Brain microvascular endothelial cell (primary cell): Measurements from ENCODE around the gene PLA1A.

Source experiments
- DNase-seq: peaks from one replicate; pipeline ENCODE4 v3.0.0-alpha.2; 2020
- H3K27ac ChIP-seq: fragments of 250-450 bp; sonication (Bioruptor Pico); 2 replicates; pipeline ENCODE4 v1.5.1; 2020; ENCODE audit warnings: mild to moderate bottlenecking, moderate library complexity
- H3K27me3 ChIP-seq: fragments of 250-450 bp; sonication (Bioruptor Pico); replicated peaks from 2 replicates; pipeline ENCODE4 v1.5.1; 2020; ENCODE audit warnings: mild to moderate bottlenecking
- H3K36me3 ChIP-seq: fragments of 250-450 bp; sonication (Bioruptor Pico); replicated peaks from 2 replicates; pipeline ENCODE4 v1.5.1; 2020; ENCODE audit warnings: mild to moderate bottlenecking
- H3K4me3 ChIP-seq: 2 replicates; pipeline ENCODE4 v1.5.1; 2011; ENCODE audit warnings: low read depth, mild to moderate bottlenecking, control low read depth, low read length, moderate library complexity
- in situ Hi-C: cut with HindIII; loops from 2 replicates; pipeline ENCODE4 v1.10.0; 2017; ENCODE audit warnings: low sequenced_read_pairs, low pct_ligation_motif_present
- TF ChIP-seq, protein P1 (sequence below): IDR thresholded peaks from 2 replicates; pipeline ENCODE4 v1.5.1; 2011; ENCODE audit warnings: low read depth, mild to moderate bottlenecking, moderate library complexity, low read length, control low read depth, inconsistent platforms; ENCODE audit errors: missing control alignments

PLA1A gene

GRCh38 chr3:119647843-119648575, 50.3 kb downstream of the PLA1A start:
- Histone ChIP-seq H3K27me3 (no peaks in the 10 kb centered on the region), H3K4me3 (no peak overlapping the region), H3K27ac (no peak overlapping the region), H3K36me3 (no peaks in the 10 kb centered on the region)
- DNase-seq, result no peak
- in situ Hi-C loops, result no loop called here
- TF ChIP-seq, protein P1, sequence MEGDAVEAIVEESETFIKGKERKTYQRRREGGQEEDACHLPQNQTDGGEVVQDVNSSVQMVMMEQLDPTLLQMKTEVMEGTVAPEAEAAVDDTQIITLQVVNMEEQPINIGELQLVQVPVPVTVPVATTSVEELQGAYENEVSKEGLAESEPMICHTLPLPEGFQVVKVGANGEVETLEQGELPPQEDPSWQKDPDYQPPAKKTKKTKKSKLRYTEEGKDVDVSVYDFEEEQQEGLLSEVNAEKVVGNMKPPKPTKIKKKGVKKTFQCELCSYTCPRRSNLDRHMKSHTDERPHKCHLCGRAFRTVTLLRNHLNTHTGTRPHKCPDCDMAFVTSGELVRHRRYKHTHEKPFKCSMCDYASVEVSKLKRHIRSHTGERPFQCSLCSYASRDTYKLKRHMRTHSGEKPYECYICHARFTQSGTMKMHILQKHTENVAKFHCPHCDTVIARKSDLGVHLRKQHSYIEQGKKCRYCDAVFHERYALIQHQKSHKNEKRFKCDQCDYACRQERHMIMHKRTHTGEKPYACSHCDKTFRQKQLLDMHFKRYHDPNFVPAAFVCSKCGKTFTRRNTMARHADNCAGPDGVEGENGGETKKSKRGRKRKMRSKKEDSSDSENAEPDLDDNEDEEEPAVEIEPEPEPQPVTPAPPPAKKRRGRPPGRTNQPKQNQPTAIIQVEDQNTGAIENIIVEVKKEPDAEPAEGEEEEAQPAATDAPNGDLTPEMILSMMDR, result no peak

- in situ Hi-C loops, result no loop called here
- Histone ChIP-seq H3K4me3 (no peak overlapping the region), H3K27me3 (no peaks in the 10 kb centered on the region), H3K27ac (no peak overlapping the region), H3K36me3 (no peaks in the 10 kb centered on the region)
- TF ChIP-seq, protein P1, result no peak
- DNase-seq, result no peak
These were observed 52.1 kb downstream of the PLA1A start for GRCh38 chr3:119649761-119650160.

DNA sequence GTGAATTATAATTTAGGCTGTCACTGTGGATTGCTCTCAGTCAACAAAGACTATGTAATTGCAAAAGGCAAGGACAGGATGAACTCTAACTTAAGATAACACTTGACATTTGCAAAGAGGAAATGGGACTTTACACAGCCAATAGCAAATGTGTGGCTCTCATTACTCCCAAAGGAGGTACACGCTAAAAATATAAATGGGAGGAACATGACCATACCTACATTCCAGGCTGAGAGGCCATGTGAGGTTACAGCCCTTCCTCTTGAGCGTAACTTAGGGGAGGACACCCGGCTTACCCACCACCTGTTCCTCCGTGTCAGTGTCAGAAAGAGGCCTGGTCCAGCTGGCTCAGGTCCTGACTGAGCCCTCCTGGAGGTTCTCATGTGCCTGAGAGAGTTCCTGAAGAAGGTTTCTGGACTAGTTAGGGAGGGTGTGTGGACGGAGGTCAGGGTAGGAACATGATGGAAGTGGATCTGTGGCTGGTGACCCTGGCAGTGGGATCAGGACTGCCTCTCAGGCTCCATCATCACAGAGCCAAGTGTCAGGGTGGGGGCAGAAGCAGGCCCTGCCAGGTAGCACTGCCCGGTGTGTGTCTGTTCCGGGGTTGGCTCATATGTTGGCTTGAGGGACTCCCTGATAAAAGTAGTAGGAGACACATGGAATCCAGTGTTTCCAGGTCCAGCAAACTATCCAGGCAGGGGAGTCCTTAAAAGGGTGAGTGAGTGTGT, 54.8 kb downstream of the PLA1A start:
- DNase-seq, result no peak
- Histone ChIP-seq H3K27me3 (no peaks in the 10 kb centered on the region), H3K27ac (no peak overlapping the region), H3K36me3 (no peaks in the 10 kb centered on the region), H3K4me3 (no peak overlapping the region)
- in situ Hi-C loops, result no loop called here
- TF ChIP-seq, protein P1, result no peak

GRCh38 chr3:119653876-119654275, 56.2 kb downstream of the PLA1A start:
- in situ Hi-C loops, result no loop called here
- H3K4me3 ChIP-seq, result no peak overlapping the region
- no peak overlapping the region for H3K27ac ChIP-seq
- TF ChIP-seq, protein P1, result no peak
- no peaks in the 10 kb centered on the region for H3K27me3 ChIP-seq
- no peak for DNase-seq
- H3K36me3 ChIP-seq, result no peaks in the 10 kb centered on the region

DNA sequence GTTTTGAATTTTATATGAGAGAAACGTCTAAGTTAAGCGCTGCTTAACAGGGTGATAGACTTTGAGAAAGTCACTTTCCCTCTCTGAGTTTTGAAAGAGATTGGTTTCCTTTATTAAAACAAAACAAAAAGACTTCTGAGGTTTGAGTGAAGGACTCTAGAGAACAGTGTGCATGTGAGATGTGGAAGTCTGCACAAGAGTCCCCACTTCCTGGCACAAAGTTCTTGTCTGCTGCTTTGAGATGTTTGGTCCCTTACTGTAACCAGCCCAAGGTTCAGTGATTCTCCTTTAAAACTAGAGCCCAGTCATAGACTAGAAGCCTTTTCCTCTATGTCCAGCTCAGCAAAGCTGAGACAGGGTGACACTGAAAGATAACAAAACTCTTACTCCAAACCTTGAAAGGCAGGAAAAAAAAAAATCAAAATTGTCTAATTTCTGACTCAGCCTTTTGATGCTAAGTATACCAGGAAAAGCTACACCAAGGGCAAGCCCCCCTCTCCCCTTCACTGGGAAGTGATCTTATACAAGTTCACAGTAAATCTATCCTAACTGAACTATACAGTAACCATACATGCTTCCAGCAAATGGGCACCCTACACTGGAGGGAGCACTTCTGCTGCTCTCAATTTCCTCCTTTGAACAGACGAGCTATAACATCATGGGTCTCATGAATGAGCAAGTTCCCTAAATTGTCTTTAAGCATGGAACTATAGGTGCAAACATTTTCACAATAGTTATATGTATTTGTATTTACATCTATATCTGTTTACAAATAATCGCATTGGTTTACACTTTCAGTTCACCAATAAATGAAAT, 60.4 kb downstream of the PLA1A start:
- no peaks in the 10 kb centered on the region for H3K27me3 ChIP-seq

More for the DNA sequence above, 60.4 kb downstream of the PLA1A start:
- in situ Hi-C loops, result no loop called here
- TF ChIP-seq, protein P1, result no peak
- Histone ChIP-seq H3K4me3 (no peak overlapping the region), H3K27ac (no peak overlapping the region), H3K36me3 (no peaks in the 10 kb centered on the region)
- no peak for DNase-seq
